DND-41 (cell line): Measurements from ENCODE around the gene PLCB4.

Source experiments
- EZH2 ChIP-seq: IDR thresholded peaks from 3 replicates; pipeline ENCODE4 v1.6.1; 2012; ENCODE audit warnings: borderline replicate concordance, low read depth, mild to moderate bottlenecking, moderate library complexity, low read length, inconsistent platforms; ENCODE audit not compliant: severe bottlenecking
- TF ChIP-seq, protein P1 (sequence below): IDR thresholded peaks from 2 replicates; pipeline ENCODE4 v1.5.1; 2012; ENCODE audit warnings: borderline replicate concordance, low read length, moderate library complexity, mild to moderate bottlenecking; ENCODE audit not compliant: poor library complexity, severe bottlenecking; ENCODE audit errors: extremely low read depth

GRCh38 chr20:9287826-9288225, 218.9 kb downstream of the PLCB4 start:
- TF ChIP-seq, protein P1, sequence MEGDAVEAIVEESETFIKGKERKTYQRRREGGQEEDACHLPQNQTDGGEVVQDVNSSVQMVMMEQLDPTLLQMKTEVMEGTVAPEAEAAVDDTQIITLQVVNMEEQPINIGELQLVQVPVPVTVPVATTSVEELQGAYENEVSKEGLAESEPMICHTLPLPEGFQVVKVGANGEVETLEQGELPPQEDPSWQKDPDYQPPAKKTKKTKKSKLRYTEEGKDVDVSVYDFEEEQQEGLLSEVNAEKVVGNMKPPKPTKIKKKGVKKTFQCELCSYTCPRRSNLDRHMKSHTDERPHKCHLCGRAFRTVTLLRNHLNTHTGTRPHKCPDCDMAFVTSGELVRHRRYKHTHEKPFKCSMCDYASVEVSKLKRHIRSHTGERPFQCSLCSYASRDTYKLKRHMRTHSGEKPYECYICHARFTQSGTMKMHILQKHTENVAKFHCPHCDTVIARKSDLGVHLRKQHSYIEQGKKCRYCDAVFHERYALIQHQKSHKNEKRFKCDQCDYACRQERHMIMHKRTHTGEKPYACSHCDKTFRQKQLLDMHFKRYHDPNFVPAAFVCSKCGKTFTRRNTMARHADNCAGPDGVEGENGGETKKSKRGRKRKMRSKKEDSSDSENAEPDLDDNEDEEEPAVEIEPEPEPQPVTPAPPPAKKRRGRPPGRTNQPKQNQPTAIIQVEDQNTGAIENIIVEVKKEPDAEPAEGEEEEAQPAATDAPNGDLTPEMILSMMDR: no peak
- TF ChIP-seq EZH2: no peak
